BLaER1 treated with 17β-estradiol and CSF1 and Interleukin-3, amounts not matched to agents 10 nM and 100 nM (cell line): ENCODE measurements around the gene PBX3.

Experiments
- H3K27ac ChIP-seq, 11 experiments: shearing (Covaris generic); formaldehyde crosslinking; 2 replicates each; pipeline ENCODE4 v1.8.1; 2022
- H3K27me3 ChIP-seq, 11 experiments: shearing (Covaris generic); formaldehyde crosslinking; 2 replicates each; pipeline ENCODE4 v1.8.1; 2022
- H3K36me3 ChIP-seq, 11 experiments: shearing (Covaris generic); formaldehyde crosslinking; 2 replicates each; pipeline ENCODE4 v1.8.1; 2022
- H3K4me1 ChIP-seq, 10 experiments: shearing (Covaris generic); formaldehyde crosslinking; 2 replicates each; pipeline ENCODE4 v1.8.1; 2022
- H3K4me2 ChIP-seq, 11 experiments: shearing (Covaris generic); formaldehyde crosslinking; 2 replicates each; pipeline ENCODE4 v1.8.1; 2022
- H3K4me3 ChIP-seq, 10 experiments: shearing (Covaris generic); formaldehyde crosslinking; 2 replicates each; pipeline ENCODE4 v1.8.1; 2022
- H3K9ac ChIP-seq, 11 experiments: shearing (Covaris generic); formaldehyde crosslinking; 2 replicates each; pipeline ENCODE4 v1.8.1; 2022
- H3K9me3 ChIP-seq, 11 experiments: shearing (Covaris generic); formaldehyde crosslinking; replicated peaks in 1 of 11; 2 replicates each; pipeline ENCODE4 v1.8.1; 2022
- H4K20me1 ChIP-seq, 11 experiments: shearing (Covaris generic); formaldehyde crosslinking; 2 replicates each; pipeline ENCODE4 v1.8.1; 2022
- Cebpa-rat ChIP-seq, 11 experiments: shearing (Covaris generic); IDR thresholded peaks; 2 replicates each; pipeline ENCODE4 v1.8.1; 2022

The PBX3 gene

DNA sequence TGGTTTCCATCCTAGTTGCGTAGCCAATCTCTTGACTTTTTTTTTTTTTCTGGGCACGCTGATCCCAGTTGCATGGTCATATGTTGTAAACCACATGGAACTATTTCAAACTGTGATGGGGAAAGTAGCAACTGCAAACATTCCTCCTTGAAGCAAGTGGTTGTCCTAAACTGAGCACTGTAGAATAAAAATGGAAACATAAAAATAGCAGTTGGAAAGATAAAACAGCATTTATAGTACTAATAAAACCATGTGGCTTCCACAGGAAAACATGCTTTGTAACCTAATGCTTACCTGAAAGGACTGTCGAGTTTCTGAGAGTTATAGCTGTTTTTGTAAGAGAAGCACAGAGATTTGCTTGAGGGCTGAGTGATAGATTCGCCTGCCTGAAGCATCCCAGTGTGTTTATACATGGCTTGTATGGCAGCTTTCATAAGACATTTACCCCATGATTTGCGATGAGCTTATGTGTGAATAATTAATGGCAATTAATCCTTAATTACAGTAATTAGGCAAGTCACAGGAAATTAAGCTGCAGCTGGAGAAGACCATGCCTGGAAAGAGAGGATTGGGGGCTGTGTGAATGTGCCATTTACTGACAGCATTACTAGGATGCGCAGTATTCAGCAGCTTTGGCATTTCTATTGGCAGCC is 136.5 kb downstream of the PBX3 start:
- no peaks in the 10 kb centered on the region for H3K36me3 ChIP-seq
- H3K9ac ChIP-seq, result no peak overlapping the region
- H4K20me1 ChIP-seq, result peaks cover 13 to 64% (median 40%) of the 10 kb centered on the region in 11 experiments; a peak in 21 of 22 replicates
- no peak overlapping the region for H3K27ac ChIP-seq
- peaks cover 34 to 56% (median 50%) of the 10 kb centered on the region in 11 experiments for H3K27me3 ChIP-seq
- no peaks in the 10 kb centered on the region for H3K4me1 ChIP-seq
- TF ChIP-seq Cebpa-rat (IDR thresholded peaks at IDR 0.05), result no peak
- H3K4me2 ChIP-seq, result no peak overlapping the region
- no peak overlapping the region for H3K4me3 ChIP-seq
- no peaks in the 10 kb centered on the region for H3K9me3 ChIP-seq

DNA sequence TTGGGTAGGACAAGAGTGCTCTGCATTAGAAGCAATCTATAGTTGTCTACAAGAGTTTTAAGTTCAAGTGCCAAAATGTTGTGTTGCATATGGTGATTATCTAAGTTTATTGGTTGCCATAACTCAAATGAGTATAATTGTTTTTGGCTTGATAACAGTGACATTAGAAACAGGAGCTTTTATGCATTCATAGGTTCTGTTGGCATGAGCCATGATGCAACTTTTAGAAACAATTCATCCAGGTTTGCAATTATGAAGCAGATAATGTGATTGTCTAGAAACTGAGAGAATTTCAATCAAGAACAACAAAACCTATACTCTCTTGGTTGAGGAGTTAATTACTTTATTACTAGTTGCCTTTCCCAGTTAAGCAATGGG is 137.0 kb downstream of the PBX3 start:
- peaks cover 18 to 69% (median 45%) of the 10 kb centered on the region in 11 experiments; a peak in 21 of 22 replicates for H4K20me1 ChIP-seq
- TF ChIP-seq Cebpa-rat (IDR thresholded peaks at IDR 0.05), result no peak

DNA sequence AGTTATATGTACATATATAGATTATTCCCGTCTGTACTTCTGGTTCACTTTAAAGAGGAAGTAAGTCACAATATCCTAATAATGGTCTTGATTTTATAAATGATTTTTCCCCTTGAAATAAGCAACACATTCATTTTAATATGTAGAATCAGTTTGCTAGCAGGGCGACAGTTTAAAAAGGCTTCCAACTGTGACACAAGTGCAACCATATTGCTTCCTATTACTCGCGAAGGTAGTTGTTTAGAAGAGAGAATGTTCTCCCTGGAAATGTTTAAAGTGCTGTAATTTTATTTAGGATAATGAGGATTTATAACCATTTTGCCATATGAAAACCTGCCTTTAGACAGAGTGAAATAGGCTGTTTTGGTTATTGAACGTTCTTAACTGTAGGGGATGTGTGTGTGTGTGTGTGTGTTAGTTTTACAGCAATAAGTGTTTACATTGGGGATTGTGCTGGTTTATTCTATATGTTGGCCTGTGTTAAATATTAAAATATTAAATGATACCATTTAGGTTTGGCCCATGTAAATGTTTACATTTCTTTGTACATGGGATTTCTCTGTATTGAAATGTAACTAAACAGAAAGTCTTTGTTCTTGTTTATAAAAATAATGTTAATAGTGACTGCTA is 138.3 kb downstream of the PBX3 start:
- H4K20me1 ChIP-seq, result peaks cover 32 to 82% (median 59%) of the 10 kb centered on the region in 11 experiments; a peak in 21 of 22 replicates
- no peak overlapping the region for H3K4me2 ChIP-seq
- peaks cover 0 to 14% (median 12%) of the 10 kb centered on the region in 10 experiments; a peak in 16 of 20 replicates for H3K4me1 ChIP-seq
- H3K27me3 ChIP-seq, result peaks cover 53 to 74% (median 68%) of the 10 kb centered on the region in 11 experiments
- no peak overlapping the region for H3K27ac ChIP-seq
- H3K4me3 ChIP-seq, result no peak overlapping the region
- TF ChIP-seq Cebpa-rat (IDR thresholded peaks at IDR 0.05), result no peak
- no peak overlapping the region for H3K9ac ChIP-seq
- no peaks in the 10 kb centered on the region for H3K36me3 ChIP-seq
- peaks cover 0 to 6% (median 0%) of the 10 kb centered on the region in 11 experiments; a peak in 2 of 22 replicates for H3K9me3 ChIP-seq

More for the DNA sequence above, 137.0 kb downstream of the PBX3 start:
- Histone ChIP-seq H3K27ac (no peak overlapping the region), H3K9ac (no peak overlapping the region), H3K4me2 (no peak overlapping the region), H3K4me3 (no peak overlapping the region), H3K4me1 (peaks cover 0 to 5% (median 4%) of the 10 kb centered on the region in 10 experiments; a peak in 16 of 20 replicates), H3K27me3 (peaks cover 40 to 61% (median 55%) of the 10 kb centered on the region in 11 experiments), H3K36me3 (no peaks in the 10 kb centered on the region), H3K9me3 (no peaks in the 10 kb centered on the region)

DNA sequence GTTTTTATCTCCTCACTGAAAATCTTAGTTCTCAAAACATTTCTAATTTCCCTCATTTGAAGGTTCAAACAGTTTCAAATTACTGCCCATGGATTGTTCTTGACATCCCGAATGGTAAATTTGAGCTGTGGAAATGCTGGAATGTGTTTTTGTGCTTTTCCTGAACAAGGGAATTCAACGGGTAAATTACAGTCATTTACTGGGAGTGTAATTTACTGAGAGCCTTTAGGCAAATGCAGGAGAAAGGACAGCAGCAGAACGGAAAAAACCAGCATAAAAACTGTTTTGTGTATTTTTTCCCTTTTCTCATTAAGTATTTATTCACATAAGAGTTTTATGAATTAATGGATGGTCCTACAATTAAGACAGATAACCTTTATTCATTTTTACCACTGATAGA is 139.2 kb downstream of the PBX3 start:
- H3K4me3 ChIP-seq, result no peak overlapping the region
- no peak overlapping the region for H3K27ac ChIP-seq
- H3K9ac ChIP-seq, result no peak overlapping the region
- H3K36me3 ChIP-seq, result no peaks in the 10 kb centered on the region
- no peak for TF ChIP-seq Cebpa-rat (IDR thresholded peaks at IDR 0.05)
- peaks cover 0 to 6% (median 0%) of the 10 kb centered on the region in 11 experiments; a peak in 2 of 22 replicates for H3K9me3 ChIP-seq
- H4K20me1 ChIP-seq, result peaks cover 34 to 90% (median 63%) of the 10 kb centered on the region in 11 experiments; a peak in 21 of 22 replicates
- no peak overlapping the region for H3K4me2 ChIP-seq
- H3K4me1 ChIP-seq, result peaks cover 0 to 14% (median 12%) of the 10 kb centered on the region in 10 experiments; a peak in 16 of 20 replicates
- H3K27me3 ChIP-seq, result peaks cover 61 to 82% (median 77%) of the 10 kb centered on the region in 11 experiments

DNA sequence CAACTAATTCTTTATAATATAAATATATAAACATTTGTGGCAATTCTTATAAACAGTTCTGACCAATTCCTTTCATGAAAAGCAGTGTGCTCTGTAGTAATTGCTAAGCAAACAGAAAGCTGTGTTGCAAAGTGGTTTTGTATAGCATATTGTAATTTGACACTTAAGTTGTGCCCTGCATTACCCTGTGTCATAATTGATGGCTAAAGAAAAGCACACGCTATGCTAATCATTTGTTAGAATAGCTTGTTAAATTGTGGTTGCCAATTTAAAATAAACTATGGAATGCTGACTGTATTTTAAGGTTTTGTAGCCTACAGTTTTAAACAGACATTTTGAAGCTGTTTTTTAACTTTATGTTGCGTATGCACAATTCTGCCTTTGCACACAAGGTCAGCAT is 140.0 kb downstream of the PBX3 start:
- peaks cover 0 to 6% (median 0%) of the 10 kb centered on the region in 11 experiments; a peak in 2 of 22 replicates for H3K9me3 ChIP-seq
- H3K4me2 ChIP-seq, result no peak overlapping the region
- H3K4me1 ChIP-seq, result peaks cover 0 to 14% (median 12%) of the 10 kb centered on the region in 10 experiments; a peak in 16 of 20 replicates
- H3K36me3 ChIP-seq, result no peaks in the 10 kb centered on the region
- peaks cover 69 to 90% (median 85%) of the 10 kb centered on the region in 11 experiments for H3K27me3 ChIP-seq
- H3K4me3 ChIP-seq, result no peak overlapping the region
- peaks cover 34 to 89% (median 69%) of the 10 kb centered on the region in 11 experiments; a peak in 21 of 22 replicates for H4K20me1 ChIP-seq
- no peak overlapping the region for H3K9ac ChIP-seq
- no peak for TF ChIP-seq Cebpa-rat (IDR thresholded peaks at IDR 0.05)
- H3K27ac ChIP-seq, result no peak overlapping the region

DNA sequence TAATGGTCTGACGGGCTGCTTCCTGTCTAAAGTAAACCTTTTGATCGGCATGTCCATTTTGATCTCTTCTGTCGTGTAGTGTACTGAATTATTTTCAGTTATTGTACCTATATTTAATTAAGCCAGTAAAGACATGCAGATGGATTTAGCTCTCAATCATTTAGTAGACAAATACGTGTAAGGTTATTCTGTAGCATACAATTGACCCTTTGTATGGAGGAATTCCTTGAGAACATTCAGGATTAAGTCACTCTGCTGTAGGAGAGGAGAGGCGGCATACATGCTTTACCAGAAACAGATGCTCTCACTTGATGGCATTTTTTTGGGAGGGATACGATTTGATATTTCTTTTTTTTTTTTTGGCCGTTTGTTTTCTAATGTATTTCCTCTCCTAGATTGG is 141.0 kb downstream of the PBX3 start:
- H3K9ac ChIP-seq, result no peak overlapping the region
- H3K9me3 ChIP-seq, result peaks cover 0 to 6% (median 0%) of the 10 kb centered on the region in 11 experiments; a peak in 2 of 22 replicates
- H3K4me1 ChIP-seq, result peaks cover 0 to 14% (median 12%) of the 10 kb centered on the region in 10 experiments; a peak in 16 of 20 replicates
- H3K4me2 ChIP-seq, result no peak overlapping the region
- H3K27me3 ChIP-seq, result peaks cover 71 to 98% (median 92%) of the 10 kb centered on the region in 11 experiments
- TF ChIP-seq Cebpa-rat (IDR thresholded peaks at IDR 0.05), result no peak
- H3K36me3 ChIP-seq, result no peaks in the 10 kb centered on the region
- no peak overlapping the region for H3K4me3 ChIP-seq
- no peak overlapping the region for H3K27ac ChIP-seq
- peaks cover 34 to 96% (median 77%) of the 10 kb centered on the region in 11 experiments; a peak in 21 of 22 replicates for H4K20me1 ChIP-seq

DNA sequence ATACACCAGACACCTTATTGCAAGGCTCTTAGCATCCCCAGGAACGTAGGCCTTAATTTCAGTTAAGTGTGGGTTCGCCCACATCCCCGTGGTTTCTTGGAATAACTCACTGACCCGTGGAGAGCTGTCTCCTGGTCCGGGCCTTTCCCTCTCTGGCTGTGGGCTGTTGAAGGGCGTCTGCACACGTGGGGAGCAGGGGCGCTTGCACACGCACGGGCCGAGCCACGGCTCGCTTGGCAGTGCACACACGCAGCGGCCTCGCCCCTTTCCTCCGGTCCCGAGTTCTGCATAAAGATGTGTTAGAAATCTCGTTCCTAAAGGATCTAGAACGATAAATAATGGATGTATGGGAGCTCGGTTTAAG is 141.9 kb downstream of the PBX3 start:
- peak overlapping the region in 2 of 11 experiments; percentile 24 to 42; a peak in 2 of 22 replicates for H3K9ac ChIP-seq
- peaks cover 0 to 14% (median 12%) of the 10 kb centered on the region in 10 experiments; a peak in 16 of 20 replicates for H3K4me1 ChIP-seq
- no peak overlapping the region for H3K27ac ChIP-seq
- peak overlapping the region; percentile 41 to 67 (median 52); a peak in 16 of 20 replicates for H3K4me3 ChIP-seq
- H3K27me3 ChIP-seq, result peaks cover 71 to 98% (median 91%) of the 10 kb centered on the region in 11 experiments
- H3K9me3 ChIP-seq, result peaks cover 0 to 6% (median 0%) of the 10 kb centered on the region in 11 experiments; a peak in 2 of 22 replicates
- H3K4me2 ChIP-seq, result peak overlapping the region; percentile 66 to 92 (median 81)
- H4K20me1 ChIP-seq, result peaks cover 34 to 96% (median 79%) of the 10 kb centered on the region in 11 experiments; a peak in 21 of 22 replicates
- no peaks in the 10 kb centered on the region for H3K36me3 ChIP-seq
- no peak for TF ChIP-seq Cebpa-rat (IDR thresholded peaks at IDR 0.05)

DNA sequence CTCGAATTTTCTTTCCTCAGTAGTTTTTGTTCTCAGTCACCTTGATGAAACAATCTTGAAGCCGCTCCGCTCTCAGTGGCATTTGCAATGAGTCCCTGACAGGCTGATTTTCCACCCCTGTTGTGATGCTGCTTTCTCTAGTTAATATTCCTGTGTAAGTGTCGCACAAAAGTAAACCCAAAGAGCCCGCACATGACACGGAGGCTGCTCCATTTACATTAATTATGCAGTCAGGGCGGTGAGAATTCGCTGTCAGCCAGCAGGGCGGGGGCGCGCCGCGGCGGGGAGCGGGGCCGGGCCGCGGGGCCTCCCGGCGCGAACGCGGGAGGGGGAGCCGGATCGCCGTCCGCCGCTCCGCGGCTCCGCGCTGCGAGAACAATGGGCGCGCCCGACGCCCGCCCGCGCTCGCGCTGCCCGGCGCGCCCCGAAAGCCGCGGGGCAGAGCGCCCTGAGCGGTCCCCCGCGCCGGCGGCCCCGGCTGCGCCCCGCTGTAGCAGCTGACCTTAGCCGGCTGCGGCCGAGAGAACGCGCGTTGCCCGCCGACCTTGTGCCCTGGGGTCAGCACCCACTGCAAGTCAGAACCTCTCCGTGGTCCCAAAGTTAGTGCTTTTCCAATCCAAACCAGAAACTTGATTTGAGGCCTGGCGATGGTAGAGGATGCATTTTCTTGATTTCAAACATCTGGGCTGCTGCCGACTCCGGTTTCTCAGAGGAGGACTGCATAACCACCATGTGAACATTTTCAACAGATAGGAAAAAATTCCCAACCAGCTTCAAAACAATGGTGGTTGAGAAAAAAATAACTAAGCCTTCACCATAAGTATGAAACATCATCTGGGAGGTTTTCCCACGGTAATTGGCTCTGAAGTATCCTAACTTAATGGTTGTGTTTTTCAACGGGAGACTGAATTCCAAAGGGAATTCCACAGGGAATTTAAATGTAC is 142.6 kb downstream of the PBX3 start:
- Histone ChIP-seq H3K9ac (peak overlapping the region in 5 of 11 experiments; percentile 11 to 42 (median 24); a peak in 5 of 22 replicates), H3K4me1 (peaks cover 0 to 14% (median 12%) of the 10 kb centered on the region in 10 experiments; a peak in 16 of 20 replicates), H3K4me2 (peak overlapping the region; percentile 66 to 92 (median 81))

More for the DNA sequence above, 142.6 kb downstream of the PBX3 start:
- Histone ChIP-seq H3K4me3 (peak overlapping the region; percentile 41 to 67 (median 52); a peak in 19 of 20 replicates), H3K27ac (no peak overlapping the region), H4K20me1 (peaks cover 34 to 95% (median 82%) of the 10 kb centered on the region in 11 experiments; a peak in 21 of 22 replicates), H3K36me3 (no peaks in the 10 kb centered on the region), H3K27me3 (peaks cover 68 to 96% (median 86%) of the 10 kb centered on the region in 11 experiments), H3K9me3 (peaks cover 0 to 6% (median 0%) of the 10 kb centered on the region in 11 experiments; a peak in 2 of 22 replicates)
- TF ChIP-seq Cebpa-rat (IDR thresholded peaks at IDR 0.05), result no peak
